Pancreas (tissue), 10 donors: Measurements from ENCODE around the gene RPL39L. TPM values are rescaled to one million over a fixed set of nuclear protein-coding genes. Genes with fewer than 3 reads are reported as not detected.

Experiments
- ATAC-seq, 4 donors: fragments of 200-7000 bp; cut with Tn5 transposase; one replicate each; pipeline versions ENCODE4 v1.8.0 to v1.9.1; 2020; ENCODE audit warnings: mild to moderate bottlenecking in 4 of 4, moderate library complexity in 4 of 4
- DNase-seq, 6 donors: peaks; one replicate each; pipeline ENCODE4 v3.0.0-alpha.2; 2020
- FAIRE-seq: peaks from 2 replicates; lab custom pipeline; 2012; peaks lifted over from hg19 to GRCh38; lab: Jason Lieb, UNC
- H3K27ac ChIP-seq, 4 donors: fragments of 200-600 bp; sonication (generic); 1 replicate in 3 of 4; 2 replicates in 1 of 4; pipeline versions ENCODE4 v1.5.0 to v1.8.0; 2020
- H3K27me3 ChIP-seq, 4 donors: fragments of 200-600 bp; one replicate each; pipeline ENCODE4 v1.8.0; 2021
- H3K36me3 ChIP-seq, 3 donors: fragments of 200-600 bp; sonication (generic) in 1 of 3; one replicate each; pipeline versions ENCODE4 v1.5.0 to v1.8.0; 2020 to 2021
- H3K4me1 ChIP-seq, 3 donors: fragments of 200-600 bp; one replicate each; pipeline ENCODE4 v1.8.0; 2021
- H3K4me3 ChIP-seq, 4 donors: fragments of 200-600 bp; sonication (generic) in 2 of 4; one replicate each; pipeline versions ENCODE4 v1.5.0 to v1.8.0; 2020 to 2021
- H3K9me3 ChIP-seq, 4 donors: fragments of 200-600 bp; one replicate each; pipeline ENCODE4 v1.8.0; 2021
- CTCF ChIP-seq, 4 donors: fragments of 200-600 bp; sonication (generic) in 3 of 4; IDR thresholded peaks; one replicate each; pipeline versions ENCODE4 v1.5.0 to v1.8.0; 2021; ENCODE audit warnings: antibody characterized with exemption in 4 of 4
- WGBS, 2 donors: extraction: QIAGEN DNeasy Blood & Tissue Kit; methylation state at CpG; one replicate each; pipeline ENCODE4 v1.1.7; 2013; 5-methylcytosine and 5-hydroxymethylcytosine counted together
- intact Hi-C, 3 donors: fragments of 100-400 bp; cut with DNase I; formaldehyde crosslinking; loops; one replicate each; pipeline versions ENCODE4 v1.11.1 to v1.14.2; 2022
- polyA plus RNA-seq, 2 donors: library from polyadenylated mRNA; stranded (reverse); fragments of 200-250 nt; gene quantifications; one replicate each; pipeline ENCODE4 v1.2.3, GENCODE V29; 2013
- total RNA-seq, 6 donors: library from RNA; stranded (reverse); fragmentation: NEBNext Ultra II Directional in 4 of 6; extraction: Animal tissue kit (Norgen Biotek cat#: 25700) in 4 of 6; gene quantifications; one replicate each; pipeline versions ENCODE4 v1.2.1 to v1.2.4, GENCODE V29; 2021 to 2023
- donor health status: healthy with polysubstance abuse.
- donor health status: DM: no; HTN: no; CAD: no; lungs with moderate emphysema.
- donor health status: DM: no; HTN: no; CAD: no.
- donor health status: control.
- donor health status: control.
- donor health status: Bipolar disorder and iron deficiency.
- donor health status: DM: yes; HTN: yes; CAD: no.
- donor health status: DM: no; HTN: no; CAD: no.
- donor health status: DM: no; HTN: no; CAD: no.
- donor health status: DM: yes; HTN: yes; CAD: no.

Gene RPL39L
- total and polyA plus RNA-seq, 8 donors: 0.31 to 2.2 (median 0.90) TPM

- Histone ChIP-seq H3K9me3 (no peaks in the 10 kb centered on the region), H3K4me1 (no peaks in the 10 kb centered on the region), H3K36me3 (no peaks in the 10 kb centered on the region), H3K27ac (no peak overlapping the region), H3K4me3 (no peak overlapping the region), H3K27me3 (no peaks in the 10 kb centered on the region)
- DNase-seq: no peak
- ATAC-seq: no peak
- FAIRE-seq: no peak
- whole genome bisulfite sequencing, 2 donors: 67 to 73% methylated on average over 2 of the region's 2 CpGs
- no peak for TF ChIP-seq CTCF (IDR thresholded peaks at IDR 0.05)
- intact Hi-C loops: no loop called here
Observed at GRCh38 chr3:187120326-187120725, 19.0 kb downstream of the RPL39L start.

- TF ChIP-seq CTCF (IDR thresholded peaks at IDR 0.05): no peak
- WGBS, 2 donors: 70 to 81% methylated on average over 2 of the region's 2 CpGs
- H3K27ac ChIP-seq: no peak overlapping the region
- no peaks in the 10 kb centered on the region for H3K27me3 ChIP-seq
- ATAC-seq: no peak
- H3K9me3 ChIP-seq: no peaks in the 10 kb centered on the region
- no peaks in the 10 kb centered on the region for H3K4me1 ChIP-seq
- intact Hi-C loops: no loop called here
- no peak for DNase-seq
- FAIRE-seq: no peak
- H3K36me3 ChIP-seq: no peaks in the 10 kb centered on the region
- no peak overlapping the region for H3K4me3 ChIP-seq
Observed at GRCh38 chr3:187114511-187114910, 24.8 kb downstream of the RPL39L start.

- Histone ChIP-seq H3K27ac (no peak overlapping the region), H3K27me3 (no peaks in the 10 kb centered on the region), H3K4me1 (no peaks in the 10 kb centered on the region), H3K4me3 (no peak overlapping the region), H3K36me3 (no peaks in the 10 kb centered on the region), H3K9me3 (no peaks in the 10 kb centered on the region)
- peak; percentile 53 for FAIRE-seq
- intact Hi-C loops: no loop called here
- TF ChIP-seq CTCF (IDR thresholded peaks at IDR 0.05): peak in 3 of 4 donors; percentile 22 to 45 (median 25)
- DNase-seq: no peak
- peak in 1 of 4 donors; percentile 31 for ATAC-seq
- WGBS, 2 donors: 25 to 42% methylated on average over 2 of the region's 2 CpGs
Observed at GRCh38 chr3:187112934-187113793, 26.1 kb downstream of the RPL39L start.

GRCh38 chr3:187110156-187110555 lies 29.1 kb downstream of the RPL39L start:
- ATAC-seq (no peak), DNase-seq (no peak), FAIRE-seq (no peak)
- H3K27me3 ChIP-seq: no peaks in the 10 kb centered on the region
- no peak overlapping the region for H3K27ac ChIP-seq
- 47 to 59% methylated on average over 1 of the region's 1 CpG for WGBS, 2 donors
- no peaks in the 10 kb centered on the region for H3K9me3 ChIP-seq
- H3K4me3 ChIP-seq: no peak overlapping the region
- no peaks in the 10 kb centered on the region for H3K36me3 ChIP-seq
- TF ChIP-seq CTCF (IDR thresholded peaks at IDR 0.05): no peak
- intact Hi-C loops: no loop called here
- H3K4me1 ChIP-seq: no peaks in the 10 kb centered on the region

GRCh38 chr3:187107989-187108388 lies 31.3 kb downstream of the RPL39L start:
- DNase-seq (no peak), ATAC-seq (no peak), FAIRE-seq (no peak)
- no peak for TF ChIP-seq CTCF (IDR thresholded peaks at IDR 0.05)
- WGBS, 2 donors: 63 to 73% methylated on average over 3 of the region's 3 CpGs
- no peak overlapping the region for H3K27ac ChIP-seq
- no peaks in the 10 kb centered on the region for H3K36me3 ChIP-seq
- H3K4me3 ChIP-seq: no peak overlapping the region
- H3K4me1 ChIP-seq: no peaks in the 10 kb centered on the region
- H3K27me3 ChIP-seq: no peaks in the 10 kb centered on the region
- no peaks in the 10 kb centered on the region for H3K9me3 ChIP-seq
- intact Hi-C loops: no loop called here
